A549 treated with dexamethasone at 1 μM for 4 hours (cell line): Measurements from ENCODE around the gene ASCL3. TPM values are rescaled to one million over a fixed set of nuclear protein-coding genes. Genes with fewer than 3 reads are reported as not detected.

Source experiments
- total RNA-seq: library from RNA; stranded (reverse); fragments of 200-300 nt; extraction: Qiagen RNA extraction; gene quantifications from 5 replicates; pipeline ENCODE4 v1.2.3, GENCODE V29; 2022

The ASCL3 gene, protein sequence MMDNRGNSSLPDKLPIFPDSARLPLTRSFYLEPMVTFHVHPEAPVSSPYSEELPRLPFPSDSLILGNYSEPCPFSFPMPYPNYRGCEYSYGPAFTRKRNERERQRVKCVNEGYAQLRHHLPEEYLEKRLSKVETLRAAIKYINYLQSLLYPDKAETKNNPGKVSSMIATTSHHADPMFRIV
- total RNA-seq: not detected in 5 replicates

DNA sequence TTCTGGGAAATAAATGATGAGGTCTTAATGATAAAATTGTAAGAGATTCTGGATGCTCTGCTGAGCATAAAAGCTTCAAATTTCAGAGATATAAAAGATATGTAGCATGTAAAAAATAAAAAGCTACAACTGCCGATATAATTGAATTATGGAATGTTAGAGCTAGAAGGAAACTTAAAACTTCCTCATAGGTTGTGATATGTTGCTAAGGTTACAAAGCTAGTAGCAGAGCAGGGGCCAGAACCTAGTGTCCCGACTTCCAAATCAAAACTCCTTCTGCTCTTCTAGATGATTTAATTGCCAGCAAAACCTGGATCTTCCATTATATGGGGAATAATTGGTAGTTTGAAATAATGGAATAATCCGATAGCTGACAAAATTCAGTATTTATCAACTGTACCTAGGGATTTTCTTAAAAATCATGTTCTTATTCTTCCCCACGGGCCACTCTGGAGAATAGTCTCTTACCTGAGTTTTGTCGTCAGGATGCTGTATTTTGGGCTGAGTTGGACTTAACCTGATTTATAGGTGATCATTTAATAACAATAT, at the start of gene ASCL3:
Gene ASCL3 (minus strand): TSS at position 499 of the 549 bp plus-strand sequence. CDS start 4,855 bp downstream, outside the sequence.

DNA sequence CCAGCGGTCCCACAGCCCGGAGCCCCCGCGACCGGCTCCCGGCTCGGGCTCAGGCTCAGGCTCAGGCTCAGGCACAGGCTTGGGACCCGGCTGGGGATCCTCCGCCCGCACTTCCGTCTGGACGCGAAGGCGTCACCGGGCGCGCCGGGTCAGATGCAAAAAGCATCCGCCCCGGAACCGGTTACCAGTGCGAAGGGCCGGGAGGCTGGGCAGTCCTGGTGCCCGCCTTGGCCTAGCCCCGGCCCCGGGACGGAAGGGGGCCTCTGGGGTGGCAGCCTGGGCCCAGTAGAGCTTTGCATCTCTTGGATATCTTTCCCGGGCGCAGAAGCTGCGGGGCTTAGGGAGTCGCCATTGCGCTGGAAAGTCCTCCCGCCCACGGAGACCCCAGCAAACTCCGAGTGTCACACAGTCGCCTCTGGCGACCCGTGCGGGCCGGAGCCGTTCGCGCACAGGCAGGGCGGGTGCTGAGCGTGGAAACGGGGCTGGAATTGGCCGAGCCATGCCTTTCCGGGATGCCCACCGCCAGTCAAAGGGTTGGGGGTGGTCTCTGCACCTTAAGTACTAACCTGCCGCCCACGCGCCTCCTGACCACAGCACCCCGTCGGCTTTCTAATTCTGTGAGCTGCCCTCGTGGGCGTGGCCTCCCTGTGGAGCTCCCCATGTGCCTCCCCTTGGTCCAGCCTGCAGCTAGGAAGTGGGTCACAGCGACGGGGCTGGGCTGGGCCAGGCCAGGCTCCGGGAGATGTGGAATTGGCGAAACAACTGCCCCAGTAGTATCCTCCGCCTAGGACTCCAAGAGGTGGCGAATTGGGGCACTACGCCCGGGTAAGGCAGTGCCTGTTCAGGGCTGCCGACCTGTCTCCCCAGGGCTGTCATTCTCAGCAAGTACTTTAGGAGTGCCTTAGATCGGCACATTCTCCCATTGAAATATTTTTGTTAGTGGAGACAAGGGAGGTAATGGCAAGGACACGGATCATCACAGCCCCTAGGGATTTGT, 21.8 kb upstream of the ASCL3 start, which contains the start of gene TMEM9B:
Gene TMEM9B (minus strand): TSS at position 119 of the 997 bp plus-strand sequence. CDS start 129 bp downstream, outside the sequence.

DNA sequence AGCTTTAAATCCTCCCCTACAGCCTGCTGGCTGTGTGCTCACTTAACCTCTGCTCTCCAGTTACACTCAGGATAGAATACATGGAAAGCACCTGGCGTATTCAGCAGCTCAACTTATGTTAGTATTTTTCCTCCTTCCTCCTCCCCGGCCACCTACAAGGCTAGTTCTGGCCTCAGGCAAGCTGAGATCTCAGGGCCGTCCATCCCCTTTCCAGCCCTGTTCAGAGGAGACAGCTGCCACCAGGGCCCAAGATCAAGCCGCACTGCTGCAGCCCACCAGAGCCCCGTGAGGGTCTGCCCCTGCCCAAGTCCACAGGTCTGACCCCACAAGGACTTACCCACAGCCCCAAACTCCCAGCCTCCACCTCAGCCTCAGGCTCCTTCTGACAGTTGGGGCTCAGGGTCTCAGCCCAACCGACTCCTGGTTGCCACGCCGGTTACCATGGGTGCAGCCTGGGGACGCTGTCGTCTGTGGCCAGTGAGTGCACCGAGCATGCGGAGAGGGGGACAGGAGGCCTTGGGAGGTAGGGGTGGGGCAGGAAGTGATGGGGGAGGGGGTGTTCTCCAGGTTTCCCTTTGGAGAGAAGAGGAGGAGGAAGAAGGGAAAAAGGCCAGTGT, 10.1 kb downstream of the ASCL3 start, which contains the start of gene C11orf16:
Gene C11orf16 (minus strand): TSS at position 384 of the 617 bp plus-strand sequence. CDS start 639 bp downstream, outside the sequence.

DNA sequence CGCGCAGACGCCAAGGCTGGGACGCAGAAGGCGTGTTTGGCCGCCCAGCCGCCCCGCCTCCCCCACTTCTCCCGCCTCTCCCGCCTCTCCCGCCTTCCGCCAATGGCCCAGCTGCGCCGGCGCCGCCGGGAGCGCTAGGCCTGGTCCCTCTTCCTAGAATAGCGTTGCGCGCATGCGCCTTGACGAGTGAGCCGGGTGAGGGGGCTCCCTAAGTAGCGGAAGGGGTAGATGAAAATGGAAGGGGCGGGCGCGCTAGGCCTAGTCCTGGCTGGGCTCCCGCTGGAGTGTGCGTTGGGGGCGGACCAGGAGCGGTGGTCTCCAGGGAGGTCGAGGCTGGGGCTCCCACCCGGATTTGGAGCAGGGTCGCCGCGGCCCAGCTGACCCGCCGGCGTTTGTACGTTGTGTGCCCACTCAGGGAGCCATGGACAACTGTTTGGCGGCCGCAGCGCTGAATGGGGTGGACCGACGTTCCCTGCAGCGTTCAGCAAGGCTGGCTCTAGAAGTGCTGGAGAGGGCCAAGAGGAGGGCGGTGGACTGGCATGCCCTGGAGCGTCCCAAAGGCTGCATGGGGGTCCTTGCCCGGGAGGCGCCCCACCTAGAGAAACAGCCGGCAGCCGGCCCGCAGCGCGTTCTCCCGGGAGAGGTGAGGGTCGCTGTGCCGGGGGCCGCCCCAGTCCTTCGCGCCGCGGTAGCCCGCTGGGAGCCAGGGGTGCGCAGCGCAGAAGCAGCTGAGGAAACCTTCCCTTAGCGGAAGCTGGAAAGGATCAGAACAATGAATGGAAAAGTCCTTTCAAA, 31.6 kb downstream of the ASCL3 start, which contains the start of gene AKIP1:
Gene AKIP1 (plus strand): TSS at position 161 of the 795 bp plus-strand sequence. CDS start 261 bp downstream, at position 422.

Other genes starting within 250 kb of the ASCL3 start
- 35.6 to 51.3 TPM (median 37.8 TPM) in 5 replicates for gene AKIP1, start 31.8 kb downstream of the ASCL3 start, total RNA-seq
- not detected in 5 replicates for gene C11orf16, start 10.1 kb downstream of the ASCL3 start, total RNA-seq
- 33.9 to 39.0 TPM (median 35.4 TPM) in 5 replicates for gene TMEM9B, start 21.4 kb upstream of the ASCL3 start, total RNA-seq
- 0.79 to 0.97 TPM (median 0.89 TPM) in 5 replicates for gene NRIP3, start 61.0 kb upstream of the ASCL3 start, total RNA-seq
- 0.40 to 0.71 TPM (median 0.61 TPM) in 5 replicates for gene SCUBE2, start 148.6 kb upstream of the ASCL3 start, total RNA-seq